ENCODE measurements around the gene RFC2. TPM values are rescaled to one million over a fixed set of nuclear protein-coding genes. Genes with fewer than 3 reads are reported as not detected.
A peak's percentile ranks its signal among the peaks of the same experiment; 100 is the strongest.

Gene RFC2
- total and polyA plus RNA-seq, 2 donors (not counting 1 experiment from before 2014, with no cell fraction given) = 9.9 to 19.6 TPM

DNA sequence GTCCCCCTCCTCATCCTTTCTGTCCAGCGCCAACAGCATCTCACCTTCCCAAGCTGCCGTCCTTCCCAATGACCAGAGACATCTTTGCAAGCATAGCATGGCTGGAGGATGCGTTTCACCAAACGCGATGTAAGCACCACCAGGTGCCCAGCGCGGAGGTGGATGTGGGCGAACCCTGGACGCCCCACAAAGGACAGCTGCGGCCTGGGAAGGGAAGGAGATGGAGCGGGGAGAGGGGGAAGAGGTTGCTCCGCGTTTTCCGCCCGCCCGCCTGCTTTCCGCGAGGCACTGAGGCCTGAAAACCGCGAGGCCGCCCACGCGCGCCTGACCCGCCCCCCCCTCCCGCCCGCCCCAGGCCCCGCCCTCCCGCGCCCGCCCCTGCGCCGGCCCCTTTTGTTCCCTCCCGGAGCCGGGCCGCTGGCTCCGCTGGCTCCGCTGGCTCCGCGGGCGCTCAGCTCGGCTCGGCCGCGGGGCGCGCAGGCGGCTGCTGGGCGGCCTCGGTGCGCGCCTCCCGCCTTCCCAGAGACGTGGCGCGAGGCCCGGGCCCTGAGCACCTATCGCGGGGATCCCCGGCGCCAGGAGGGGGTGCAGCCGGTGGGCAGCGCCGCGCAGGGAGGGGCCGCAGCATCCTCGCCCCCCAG is 34.9 kb upstream of the RFC2 start, which contains the start of gene CLIP2:
Gene CLIP2, plus strand, starts transcription at position 390 of the 641 bp plus-strand sequence. CDS start 28,140 bp downstream, outside the sequence.
- Histone ChIP-seq H3K4me1 (ENCODE audit: control insufficient read depth, extremely low read depth, insufficient read depth, low read length) (peaks cover 18% of the 10 kb centered on the region), H2AFZ (ENCODE audit: low read length) (peak within 1 kb of the TSS; percentile 95), H3K9me3 (ENCODE audit: control insufficient read depth, insufficient read depth, low read depth, low read length) (no peaks in the 10 kb centered on the region), H3K27ac (ENCODE audit: insufficient read depth, low read length) (peak within 1 kb of the TSS; percentile 69), H3K4me3 (replicated peaks in 1 of 4; ENCODE audit: control extremely low read depth in 1 of 4, insufficient read depth in 1 of 4, low read depth in 3 of 4, low read length in 4 of 4) (peak within 1 kb of the TSS; percentile 70 to 89 (median 74)), H3K27me3 (ENCODE audit: control insufficient read depth, insufficient read depth, low read length) (no peaks in the 10 kb centered on the region), H3K79me2 (ENCODE audit: control insufficient read depth, insufficient read depth, low read length) (peaks cover 42% of the 10 kb centered on the region), H3K4me2 (ENCODE audit: extremely low read depth, insufficient read depth, low read length) (peak within 1 kb of the TSS; percentile 97), H4K20me1 (ENCODE audit: control insufficient read depth, extremely low read depth, insufficient read depth, low read length) (no peaks in the 10 kb centered on the region), H3K36me3 (ENCODE audit: control insufficient read depth, insufficient read depth, low read length) (no peaks in the 10 kb centered on the region), H3K9ac (ENCODE audit: insufficient read depth, low read length) (peak within 1 kb of the TSS; percentile 92)
- TF ChIP-seq, protein P1, sequence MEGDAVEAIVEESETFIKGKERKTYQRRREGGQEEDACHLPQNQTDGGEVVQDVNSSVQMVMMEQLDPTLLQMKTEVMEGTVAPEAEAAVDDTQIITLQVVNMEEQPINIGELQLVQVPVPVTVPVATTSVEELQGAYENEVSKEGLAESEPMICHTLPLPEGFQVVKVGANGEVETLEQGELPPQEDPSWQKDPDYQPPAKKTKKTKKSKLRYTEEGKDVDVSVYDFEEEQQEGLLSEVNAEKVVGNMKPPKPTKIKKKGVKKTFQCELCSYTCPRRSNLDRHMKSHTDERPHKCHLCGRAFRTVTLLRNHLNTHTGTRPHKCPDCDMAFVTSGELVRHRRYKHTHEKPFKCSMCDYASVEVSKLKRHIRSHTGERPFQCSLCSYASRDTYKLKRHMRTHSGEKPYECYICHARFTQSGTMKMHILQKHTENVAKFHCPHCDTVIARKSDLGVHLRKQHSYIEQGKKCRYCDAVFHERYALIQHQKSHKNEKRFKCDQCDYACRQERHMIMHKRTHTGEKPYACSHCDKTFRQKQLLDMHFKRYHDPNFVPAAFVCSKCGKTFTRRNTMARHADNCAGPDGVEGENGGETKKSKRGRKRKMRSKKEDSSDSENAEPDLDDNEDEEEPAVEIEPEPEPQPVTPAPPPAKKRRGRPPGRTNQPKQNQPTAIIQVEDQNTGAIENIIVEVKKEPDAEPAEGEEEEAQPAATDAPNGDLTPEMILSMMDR (conservative IDR thresholded peaks at IDR 0.05 in 1 of 2, IDR thresholded peaks at IDR 0.05 in 1 of 2; ENCODE audit: low read depth in 1 of 2, low read length in 2 of 2) = no peak
- TF ChIP-seq EZH2 (IDR thresholded peaks at IDR 0.05; ENCODE audit: low read length, missing control alignments) = no peak
- peak; percentile 82 to 85 for DNase-seq (ENCODE audit: low read depth in 2 of 2)

DNA sequence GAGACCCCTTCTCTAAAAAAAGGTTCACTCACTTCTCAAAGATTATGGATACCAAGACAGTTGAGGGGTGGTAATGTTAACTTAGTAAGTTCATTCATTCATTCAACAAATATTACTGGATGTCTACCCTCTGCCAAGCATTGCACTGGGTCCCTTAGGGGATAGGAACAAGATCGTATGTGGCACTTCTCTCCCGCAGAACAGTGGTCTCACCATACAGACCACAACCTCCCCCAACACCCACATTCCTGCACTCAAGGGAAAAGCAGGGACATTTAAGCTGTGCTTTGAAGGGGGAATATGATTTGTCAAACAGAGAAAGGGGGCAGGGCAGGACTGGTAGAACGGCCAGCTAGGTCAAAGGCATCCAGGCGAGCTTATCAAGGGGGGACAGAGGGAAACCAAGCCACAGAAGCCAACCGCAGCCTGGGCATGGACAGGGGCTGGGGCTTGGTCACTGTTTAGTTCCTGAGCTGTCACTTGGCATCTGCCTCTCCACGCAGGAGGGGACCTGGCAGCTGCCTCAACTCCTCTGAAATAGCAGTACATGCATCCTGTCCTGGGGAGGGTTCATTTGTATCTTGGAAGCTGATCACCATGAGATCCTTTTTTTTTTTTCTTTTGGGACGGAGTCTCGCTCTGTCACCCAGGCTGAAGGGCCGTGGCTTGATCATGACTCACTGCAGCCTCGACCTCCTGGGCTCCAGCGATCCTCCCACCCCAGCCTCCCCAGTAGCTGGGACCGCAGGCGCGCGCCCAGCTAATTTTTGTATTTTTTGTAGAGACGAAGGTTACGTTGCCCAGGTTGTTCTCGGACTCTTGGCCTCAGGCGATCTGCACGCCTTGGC is 34.1 kb upstream of the RFC2 start:
- Histone ChIP-seq H3K4me1 (ENCODE audit: control insufficient read depth, extremely low read depth, insufficient read depth, low read length) (peaks cover 16% of the 10 kb centered on the region), H3K79me2 (ENCODE audit: control insufficient read depth, insufficient read depth, low read length) (peaks cover 36% of the 10 kb centered on the region), H3K4me3 (replicated peaks in 1 of 4; ENCODE audit: control extremely low read depth in 1 of 4, insufficient read depth in 1 of 4, low read depth in 3 of 4, low read length in 4 of 4) (peak overlapping the region in 3 of 4 experiments; percentile 41 to 58 (median 45)), H3K9me3 (ENCODE audit: control insufficient read depth, insufficient read depth, low read depth, low read length) (no peaks in the 10 kb centered on the region), H3K36me3 (ENCODE audit: control insufficient read depth, insufficient read depth, low read length) (no peaks in the 10 kb centered on the region), H3K27ac (ENCODE audit: insufficient read depth, low read length) (peak overlapping the region; percentile 69), H3K27me3 (ENCODE audit: control insufficient read depth, insufficient read depth, low read length) (no peaks in the 10 kb centered on the region), H3K9ac (ENCODE audit: insufficient read depth, low read length) (peak overlapping the region; percentile 63), H4K20me1 (ENCODE audit: control insufficient read depth, extremely low read depth, insufficient read depth, low read length) (no peaks in the 10 kb centered on the region), H3K4me2 (ENCODE audit: extremely low read depth, insufficient read depth, low read length) (peak overlapping the region; percentile 88), H2AFZ (ENCODE audit: low read length) (peak overlapping the region; percentile 95)
- no peak for TF ChIP-seq EZH2 (IDR thresholded peaks at IDR 0.05; ENCODE audit: low read length, missing control alignments)
- TF ChIP-seq, protein P1 (conservative IDR thresholded peaks at IDR 0.05 in 1 of 2, IDR thresholded peaks at IDR 0.05 in 1 of 2; ENCODE audit: low read depth in 1 of 2, low read length in 2 of 2) = no peak
- DNase-seq (ENCODE audit: low read depth in 2 of 2) = peak; percentile 16 to 34
